ENCODE measurements around the gene ILK.

GRCh38 chr11:6602096-6602940 lies 1.3 kb upstream of the ILK start:
- TF ChIP-seq CTCF (conservative IDR thresholded peaks at IDR 0.05), result no peak
- no peak for TF ChIP-seq ZFX (IDR thresholded peaks at IDR 0.05)

Measured in C4-2B (cell line).